Bronchial epithelial cell (primary cell): ENCODE data around the gene UBE2V1. TPM values are rescaled to one million over a fixed set of nuclear protein-coding genes. Genes with fewer than 3 reads are reported as not detected.

Source experiments
- DNase-seq: peaks from one replicate; pipeline ENCODE4 v3.0.0-alpha.2; 2010; ENCODE audit warnings: low read depth
- FAIRE-seq: peaks from 2 replicates; lab custom pipeline; 2011; peaks lifted over from hg19 to GRCh38; lab: Jason Lieb, UNC
- H3K27me3 ChIP-seq: 2 replicates; pipeline ENCODE4 v1.5.1; 2011; ENCODE audit warnings: low read length; ENCODE audit not compliant: control insufficient read depth, insufficient read depth
- H3K36me3 ChIP-seq: 2 replicates; pipeline ENCODE4 v1.5.1; 2011; ENCODE audit warnings: low read length; ENCODE audit not compliant: control insufficient read depth, insufficient read depth
- H3K4me3 ChIP-seq: 2 replicates; pipeline ENCODE4 v1.5.1; 2011; ENCODE audit warnings: mild to moderate bottlenecking, low read depth, low read length, control low read depth
- CTCF ChIP-seq: IDR thresholded peaks from 2 replicates; pipeline ENCODE4 v1.5.1; 2011; ENCODE audit warnings: mild to moderate bottlenecking, moderate library complexity, low read length, control low read depth, inconsistent platforms; ENCODE audit not compliant: insufficient read depth, severe bottlenecking
- total RNA-seq: library from RNA; depleted of rRNA; stranded (reverse); fragments of >200 nt; gene quantifications from 2 replicates; pipeline ENCODE4 v1.2.1, GENCODE V29; 2014

Gene UBE2V1
- total RNA-seq, 1 donor from 2014 or later: 18.4 TPM

GRCh38 chr20:50151034-50151743, 38.2 kb upstream of the UBE2V1 start:
- DNase-seq: peak; percentile 83
- Histone ChIP-seq H3K27me3 (no peaks in the 10 kb centered on the region), H3K36me3 (peaks cover 14% of the 10 kb centered on the region), H3K4me3 (no peak overlapping the region)
- FAIRE-seq: no peak
- no peak for TF ChIP-seq CTCF

GRCh38 chr20:50149481-50150254, 36.7 kb upstream of the UBE2V1 start:
- Histone ChIP-seq H3K27me3 (no peaks in the 10 kb centered on the region), H3K4me3 (no peak overlapping the region)
- DNase-seq: no peak

GRCh38 chr20:50146732-50147662, 34.0 kb upstream of the UBE2V1 start:
- Histone ChIP-seq H3K4me3 (no peak overlapping the region), H3K36me3 (peaks cover 26% of the 10 kb centered on the region), H3K27me3 (no peaks in the 10 kb centered on the region)
- no peak for FAIRE-seq
- no peak for TF ChIP-seq CTCF
- peak; percentile 94 for DNase-seq

More at GRCh38 chr20:50149481-50150254, 36.7 kb upstream of the UBE2V1 start:
- no peak for FAIRE-seq
- TF ChIP-seq CTCF: no peak
- H3K36me3 ChIP-seq: peaks cover 16% of the 10 kb centered on the region

GRCh38 chr20:50146214-50146613, 33.3 kb upstream of the UBE2V1 start:
- no peak for TF ChIP-seq CTCF
- DNase-seq (no peak), FAIRE-seq (no peak)
- Histone ChIP-seq H3K27me3 (no peaks in the 10 kb centered on the region), H3K4me3 (no peak overlapping the region), H3K36me3 (peaks cover 26% of the 10 kb centered on the region)

- no peak for FAIRE-seq
- no peak for DNase-seq
- TF ChIP-seq CTCF: no peak
- Histone ChIP-seq H3K4me3 (no peak overlapping the region), H3K36me3 (peaks cover 26% of the 10 kb centered on the region), H3K27me3 (no peaks in the 10 kb centered on the region)
These were observed 32.6 kb upstream of the UBE2V1 start for GRCh38 chr20:50145566-50145965.
